Neural crest cell (in vitro differentiated cells): ENCODE measurements around the gene TGIF2. TPM values are rescaled to one million over a fixed set of nuclear protein-coding genes. Genes with fewer than 3 reads are reported as not detected.

ENCODE experiments used
- DNase-seq: peaks from one replicate; pipeline ENCODE4 v3.0.0; 2021; ENCODE audit warnings: low read depth, mixed read lengths, low spot score
- H3K27ac Mint-ChIP-seq: one replicate; pipeline ENCODE4 v1.8.0; 2021; ENCODE audit warnings: mild to moderate bottlenecking, mixed read lengths; ENCODE audit not compliant: unreplicated experiment
- H3K27me3 Mint-ChIP-seq: 2 replicates; pipeline ENCODE4 v1.8.0; 2021; ENCODE audit warnings: low read depth, mild to moderate bottlenecking, mixed read lengths
- H3K36me3 Mint-ChIP-seq: 2 replicates; pipeline ENCODE4 v1.8.0; 2021; ENCODE audit warnings: low read depth, mild to moderate bottlenecking, mixed read lengths
- H3K4me1 Mint-ChIP-seq: 2 replicates; pipeline ENCODE4 v1.8.0; 2021; ENCODE audit warnings: mixed read lengths
- H3K4me3 Mint-ChIP-seq: one replicate; pipeline ENCODE4 v1.8.0; 2021; ENCODE audit warnings: mild to moderate bottlenecking, mixed read lengths
- H3K9me3 Mint-ChIP-seq: 2 replicates; pipeline ENCODE4 v1.8.0; 2021; ENCODE audit warnings: mixed read lengths
- CTCF ChIP-seq: fragments of 200-600 bp; sonication (generic); conservative IDR thresholded peaks from 2 replicates; pipeline ENCODE4 v1.5.0; 2021; ENCODE audit warnings: antibody characterized with exemption, mild to moderate bottlenecking
- total RNA-seq: library from RNA; stranded (reverse); gene quantifications from 2 replicates; pipeline ENCODE4 v1.2.1, GENCODE V29; 2021

The TGIF2 gene
- total RNA-seq, 1 donor from 2014 or later: 73.8 TPM

GRCh38 chr20:36585410-36586125 lies 12.2 kb downstream of the TGIF2 start:
- H3K4me1 Mint-ChIP-seq: no peaks in the 10 kb centered on the region
- H3K9me3 Mint-ChIP-seq: no peaks in the 10 kb centered on the region

GRCh38 chr20:36587388-36588070 lies 14.1 kb downstream of the TGIF2 start:
- DNase-seq: no peak
- no peaks in the 10 kb centered on the region for H3K27me3 Mint-ChIP-seq
- no peak for TF ChIP-seq CTCF
- no peak overlapping the region for H3K27ac Mint-ChIP-seq
- no peaks in the 10 kb centered on the region for H3K9me3 Mint-ChIP-seq
- H3K4me3 Mint-ChIP-seq: no peak overlapping the region
- H3K4me1 Mint-ChIP-seq: peaks cover 6% of the 10 kb centered on the region
- peaks cover 15% of the 10 kb centered on the region for H3K36me3 Mint-ChIP-seq

More at GRCh38 chr20:36585410-36586125, 12.2 kb downstream of the TGIF2 start:
- Mint-ChIP-seq H3K36me3 (peaks cover 7% of the 10 kb centered on the region), H3K27me3 (no peaks in the 10 kb centered on the region), H3K4me3 (no peak overlapping the region), H3K27ac (no peak overlapping the region)
- TF ChIP-seq CTCF: no peak
- no peak for DNase-seq

- Mint-ChIP-seq H3K4me3 (no peak overlapping the region), H3K27me3 (no peaks in the 10 kb centered on the region), H3K36me3 (peaks cover 15% of the 10 kb centered on the region), H3K4me1 (peaks cover 6% of the 10 kb centered on the region), H3K9me3 (no peaks in the 10 kb centered on the region), H3K27ac (no peak overlapping the region)
- no peak for DNase-seq
- no peak for TF ChIP-seq CTCF
These were observed 17.9 kb downstream of the TGIF2 start for GRCh38 chr20:36591281-36591680.

- no peaks in the 10 kb centered on the region for H3K27me3 Mint-ChIP-seq
- H3K36me3 Mint-ChIP-seq: peaks cover 15% of the 10 kb centered on the region
- no peak overlapping the region for H3K4me3 Mint-ChIP-seq
- no peak for DNase-seq
- H3K27ac Mint-ChIP-seq: peak overlapping the region; percentile 64
- peaks cover 6% of the 10 kb centered on the region for H3K4me1 Mint-ChIP-seq
- H3K9me3 Mint-ChIP-seq: no peaks in the 10 kb centered on the region
- TF ChIP-seq CTCF: peak; percentile 42
These were observed 18.7 kb downstream of the TGIF2 start for GRCh38 chr20:36591854-36592641.

- Mint-ChIP-seq H3K27me3 (no peaks in the 10 kb centered on the region), H3K4me3 (no peak overlapping the region), H3K9me3 (no peaks in the 10 kb centered on the region), H3K4me1 (peaks cover 6% of the 10 kb centered on the region), H3K36me3 (peaks cover 11% of the 10 kb centered on the region), H3K27ac (no peak overlapping the region)
- DNase-seq: no peak
- no peak for TF ChIP-seq CTCF
These were observed 20.0 kb downstream of the TGIF2 start for GRCh38 chr20:36593347-36593929.
